H1 (cell line): Measurements from ENCODE around the gene SLC34A1. TPM values are rescaled to one million over a fixed set of nuclear protein-coding genes. Genes with fewer than 3 reads are reported as not detected.
A peak's percentile ranks its signal among the peaks of the same experiment; 100 is the strongest.

Source experiments
- CTCF ChIA-PET: fragments of 300-600 bp; sonication (Branson Sonifier 250); formaldehyde crosslinking; loops from one replicate; lab custom pipeline; 2021; ENCODE audit not compliant: partially characterized antibody; lab: Charles Lee
- POLR2A ChIA-PET: fragments of 300-600 bp; sonication (Branson Sonifier 250); formaldehyde crosslinking; loops from one replicate; lab custom pipeline; 2021; ENCODE audit warnings: inconsistent platforms; ENCODE audit not compliant: partially characterized antibody; lab: Charles Lee
- DNase-seq, 2 experiments: peaks; one replicate each; pipeline versions ENCODE4 v3.0.0 to v3.0.0-alpha.2; 2010 to 2022; ENCODE audit warnings: low spot score in 2 of 2, low read depth in 1 of 2, mixed read lengths in 1 of 2
- FAIRE-seq: peaks from 2 replicates; lab custom pipeline; 2011; peaks lifted over from hg19 to GRCh38; lab: Jason Lieb, UNC
- H2AFZ ChIP-seq: 2 replicates; pipeline ENCODE4 v1.8.1; 2012; ENCODE audit warnings: low read length, inconsistent platforms
- H2AK5ac ChIP-seq: 2 replicates; pipeline ENCODE4 v1.6.1; 2013; ENCODE audit warnings: low read depth, low read length
- H2BK120ac ChIP-seq: replicated peaks from 2 replicates; pipeline ENCODE3; 2013; ENCODE audit warnings: low read depth, low read length, inconsistent platforms
- H2BK12ac ChIP-seq: 2 replicates; pipeline ENCODE4 v1.6.1; 2013; ENCODE audit warnings: low read depth, low read length
- H2BK15ac ChIP-seq: 2 replicates; pipeline ENCODE4 v1.6.1; 2013; ENCODE audit warnings: low read length
- H2BK20ac ChIP-seq: 2 replicates; pipeline ENCODE4 v1.6.1; 2013; ENCODE audit warnings: low read length
- H2BK5ac ChIP-seq: 2 replicates; pipeline ENCODE4 v1.6.1; 2013; ENCODE audit warnings: low read depth, low read length
- H3K14ac ChIP-seq: 2 replicates; pipeline ENCODE4 v1.6.1; 2013; ENCODE audit warnings: inconsistent platforms; ENCODE audit not compliant: insufficient read length
- H3K18ac ChIP-seq: 2 replicates; pipeline ENCODE4 v1.6.1; 2013; ENCODE audit warnings: low read length; ENCODE audit errors: extremely low read depth
- H3K23ac ChIP-seq: 2 replicates; pipeline ENCODE4 v1.6.1; 2013; ENCODE audit warnings: inconsistent platforms; ENCODE audit not compliant: insufficient read length
- H3K23me2 ChIP-seq: 2 replicates; pipeline ENCODE4 v1.6.1; 2013; ENCODE audit warnings: low read depth, low read length
- H3K27ac ChIP-seq: 2 replicates; pipeline ENCODE4 v1.6.1; 2011; ENCODE audit warnings: low read depth, low read length, inconsistent platforms
- H3K27me3 ChIP-seq, 4 experiments: replicated peaks in 1 of 4; 1 replicate in 1 of 4; 2 replicates in 3 of 4; pipeline versions ENCODE4 v1.6.1 to v1.8.1; 2011 to 2013; ENCODE audit warnings: low read length in 3 of 4, mild to moderate bottlenecking in 3 of 4, inconsistent platforms in 2 of 4, mixed read lengths in 2 of 4, moderate library complexity in 1 of 4; ENCODE audit not compliant: control insufficient read depth in 3 of 4, insufficient read depth in 3 of 4; ENCODE audit errors: extremely low read depth in 1 of 4
- H3K36me3 ChIP-seq, 4 experiments: 2 replicates each; pipeline versions ENCODE4 v1.6.1 to v1.8.1; 2011 to 2013; ENCODE audit warnings: mild to moderate bottlenecking in 4 of 4, low read length in 3 of 4, moderate library complexity in 2 of 4, control low read depth in 1 of 4, inconsistent platforms in 1 of 4; ENCODE audit not compliant: insufficient read depth in 4 of 4, control insufficient read depth in 2 of 4
- H3K4ac ChIP-seq: replicated peaks from 2 replicates; pipeline ENCODE3; 2013; ENCODE audit warnings: low read length, low read depth, mixed read lengths, inconsistent platforms; ENCODE audit not compliant: insufficient read length
- H3K4me1 ChIP-seq, 4 experiments: replicated peaks in 1 of 4; 1 replicate in 1 of 4; 2 replicates in 3 of 4; pipeline versions ENCODE4 v1.6.1 to v1.8.1; 2011 to 2013; ENCODE audit warnings: low read length in 3 of 4, inconsistent platforms in 2 of 4, mixed read lengths in 1 of 4; ENCODE audit not compliant: insufficient read depth in 4 of 4, control insufficient read depth in 3 of 4
- H3K4me2 ChIP-seq, 2 experiments: 2 replicates each; pipeline versions ENCODE4 v1.6.1 to v1.8.1; 2011 to 2013; ENCODE audit warnings: low read depth in 2 of 2, low read length in 2 of 2, control low read depth in 1 of 2, inconsistent platforms in 1 of 2, mild to moderate bottlenecking in 1 of 2; ENCODE audit not compliant: insufficient read depth in 1 of 2
- H3K4me3 ChIP-seq, 4 experiments: fragments of 200-600, 300-600 bp in 1 of 4; sonication (generic), shearing (Covaris generic), sonication (Bioruptor Twin) in 1 of 4; 2 replicates each; pipeline versions ENCODE4 v1.5.1 to v1.8.1; 2011 to 2016; ENCODE audit warnings: low read length in 4 of 4, low read depth in 3 of 4, control low read depth in 2 of 4, inconsistent platforms in 2 of 4, mild to moderate bottlenecking in 2 of 4, mixed read lengths in 1 of 4, moderate library complexity in 1 of 4; ENCODE audit not compliant: insufficient read depth in 2 of 4; ENCODE audit errors: extremely low read depth in 1 of 4
- H3K56ac ChIP-seq: replicated peaks from 2 replicates; pipeline ENCODE3; 2013; ENCODE audit warnings: low read depth, mild to moderate bottlenecking, mixed read lengths, low read length, inconsistent platforms; ENCODE audit not compliant: insufficient read length
- H3K79me1 ChIP-seq: 2 replicates; pipeline ENCODE4 v1.6.1; 2013; ENCODE audit warnings: low read depth, low read length, control low read depth
- H3K79me2 ChIP-seq, 2 experiments: 2 replicates each; pipeline versions ENCODE4 v1.6.1 to v1.8.1; 2012 to 2013; ENCODE audit warnings: low read length in 2 of 2, mild to moderate bottlenecking in 2 of 2, inconsistent platforms in 1 of 2; ENCODE audit not compliant: insufficient read depth in 2 of 2, control insufficient read depth in 1 of 2
- H3K9ac ChIP-seq, 4 experiments: replicated peaks in 1 of 4; 1 replicate in 1 of 4; 2 replicates in 3 of 4; pipeline versions ENCODE4 v1.6.1 to v1.8.1; 2011 to 2013; ENCODE audit warnings: low read depth in 3 of 4, low read length in 3 of 4, control low read depth in 2 of 4, mild to moderate bottlenecking in 2 of 4, moderate library complexity in 2 of 4, inconsistent platforms in 1 of 4; ENCODE audit errors: extremely low read depth in 1 of 4
- H3K9me3 ChIP-seq, 2 experiments: 2 replicates each; pipeline versions ENCODE4 v1.6.1 to v1.8.1; 2012 to 2013; ENCODE audit warnings: mild to moderate bottlenecking in 2 of 2, moderate library complexity in 2 of 2, control low read depth in 1 of 2, inconsistent platforms in 1 of 2, low read depth in 1 of 2, low read length in 1 of 2, mixed read lengths in 1 of 2; ENCODE audit not compliant: insufficient read depth in 2 of 2
- H4K20me1 ChIP-seq, 2 experiments: replicated peaks in 1 of 2; 2 replicates each; pipeline versions ENCODE3 to v1.8.1; 2011 to 2013; ENCODE audit warnings: inconsistent platforms in 2 of 2, low read length in 2 of 2, mild to moderate bottlenecking in 1 of 2; ENCODE audit not compliant: insufficient read depth in 2 of 2, control insufficient read depth in 1 of 2
- H4K5ac ChIP-seq: 2 replicates; pipeline ENCODE4 v1.6.1; 2013; ENCODE audit warnings: low read length, low read depth, mixed read lengths, inconsistent platforms; ENCODE audit not compliant: insufficient read length
- H4K8ac ChIP-seq: 2 replicates; pipeline ENCODE4 v1.8.0; 2013; ENCODE audit warnings: mild to moderate bottlenecking, moderate library complexity, low read length, inconsistent platforms; ENCODE audit not compliant: insufficient read depth; ENCODE audit errors: extremely low read depth
- H4K91ac ChIP-seq: replicated peaks from 2 replicates; pipeline ENCODE3; 2013; ENCODE audit warnings: low read length, mixed read lengths, inconsistent platforms; ENCODE audit not compliant: insufficient read length
- CHD2 ChIP-seq: IDR thresholded peaks from 2 replicates; pipeline ENCODE4 v1.6.1; 2012; ENCODE audit warnings: low read length, improper control_type of control experiment
- E2F6 ChIP-seq: IDR thresholded peaks from 2 replicates; pipeline ENCODE4 v1.6.1; 2012; ENCODE audit warnings: inconsistent platforms
- EGR1 ChIP-seq: IDR thresholded peaks from 2 replicates; pipeline ENCODE4 v1.6.1; 2011; ENCODE audit warnings: low read depth, low read length, borderline replicate concordance
- POLR2AphosphoS5 ChIP-seq: IDR thresholded peaks from 2 replicates; pipeline ENCODE4 v1.6.1; 2011; ENCODE audit warnings: low read depth, low read length
- WGBS, 2 experiments: shearing (Covaris generic) in 1 of 2; methylation state at CpG; one replicate each; pipeline versions ENCODE4 v1.1.6 to v1.1.7; 2013 to 2015; ENCODE audit warnings: low lambda C conversion rate in 2 of 2, mixed read lengths in 2 of 2, inconsistent platforms in 1 of 2, low coverage in 1 of 2, missing lambda C conversion rate in 1 of 2; ENCODE audit not compliant: insufficient replicate concordance in 2 of 2, insufficient coverage in 1 of 2, insufficient read length in 1 of 2; ENCODE audit errors: extremely low coverage in 1 of 2, missing lambda C conversion rate in 1 of 2; 5-methylcytosine and 5-hydroxymethylcytosine counted together
- polyA plus RNA-seq, 7 experiments: library from polyadenylated mRNA; depleted of rRNA in 3 of 7; stranded (reverse) in 5 of 7; unstranded in 2 of 7; fragments of >200 nt in 5 of 7; fragments of 200-250 nt in 2 of 7; gene quantifications; 1 replicate in 5 of 7; 2 replicates in 1 of 7; 4 replicates in 1 of 7; pipeline versions ENCODE4 v1.2.1 to v1.2.3, GENCODE V29; 2011 to 2013; ENCODE audit warnings: missing spikeins in 2 of 7, mixed read lengths in 2 of 7
- total RNA-seq: library from RNA; stranded (reverse); fragmentation: NEBNext Ultra II Directional; extraction: Animal tissue kit (Norgen Biotek cat#: 25700); gene quantifications from 2 replicates; pipeline ENCODE4 v1.2.1, GENCODE V29; 2021
- TF ChIP-seq, protein P1 (sequence below): IDR thresholded peaks from 2 replicates; pipeline ENCODE4 v1.6.1; 2012; ENCODE audit warnings: inconsistent platforms

SLC34A1 gene
- total and polyA plus RNA-seq, 2 of the 8 experiments (the other 6 are each of a cell fraction or from before 2014, with no cell fraction given): not detected

GRCh38 chr5:177427211-177427822, 43.1 kb downstream of the SLC34A1 start:
- peaks cover 0 to 26% of the 10 kb centered on the region in 2 experiments; a peak in 2 of 4 replicates for H3K79me2 ChIP-seq
- no peak overlapping the region for H3K23ac ChIP-seq
- H3K9ac ChIP-seq: peak overlapping the region; percentile 67 to 98 (median 92)
- ChIA-PET CTCF (interaction anchor here (0.8 to 7.1 kb wide), 15 partner anchors 10 to 117 kb away, joined by 3 to 57 read pairs (median 5); partner anchors contain the start of gene PFN3), POLR2A (interaction anchor here (0.5 to 24.2 kb wide), 16 partner anchors 10 to 107 kb away, joined by 3 to 460 read pairs (median 5); partner anchors contain the start of genes DDX41, LMAN2, PDLIM7 and PRR7)
- DNase-seq (no peak), FAIRE-seq (no peak)
- H2AFZ ChIP-seq: no peak overlapping the region
- H4K8ac ChIP-seq: peak overlapping the region; percentile 7
- WGBS, 2 experiments: 38% methylated on average over 10 of the region's 11 CpGs; no CpG with 5 or more reads in 1 of the 2 experiments
- peaks cover 16% of the 10 kb centered on the region for H3K79me1 ChIP-seq
- peaks cover 0 to 12% (median 8%) of the 10 kb centered on the region in 4 experiments; a peak in 4 of 8 replicates for H3K36me3 ChIP-seq
- peak overlapping the region; percentile 41 for H4K91ac ChIP-seq
- H3K4me2 ChIP-seq: peak overlapping the region; percentile 70 to 94
- no peak overlapping the region for H2AK5ac ChIP-seq
- peak overlapping the region; percentile 64 for H3K4ac ChIP-seq
- H2BK20ac ChIP-seq: no peak overlapping the region
- H2BK12ac ChIP-seq: peak overlapping the region; percentile 84; the same call in 1 of the 2 replicates
- H4K5ac ChIP-seq: no peak overlapping the region
- no peaks in the 10 kb centered on the region for H3K9me3 ChIP-seq
- no peak overlapping the region; the same call in 1 of the 2 replicates for H2BK5ac ChIP-seq
- peaks cover 10% of the 10 kb centered on the region for H3K23me2 ChIP-seq
- H3K27ac ChIP-seq: peak overlapping the region; percentile 88
- H3K4me1 ChIP-seq: peaks cover 4 to 14% (median 9%) of the 10 kb centered on the region in 4 experiments; a peak in 6 of 7 replicates
- H3K18ac ChIP-seq: peak overlapping the region; percentile 24; the same call in 1 of the 2 replicates
- TF ChIP-seq, protein P1, sequence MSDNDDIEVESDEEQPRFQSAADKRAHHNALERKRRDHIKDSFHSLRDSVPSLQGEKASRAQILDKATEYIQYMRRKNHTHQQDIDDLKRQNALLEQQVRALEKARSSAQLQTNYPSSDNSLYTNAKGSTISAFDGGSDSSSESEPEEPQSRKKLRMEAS: peak; percentile 82; the same call in 1 of the 2 replicates
- TF ChIP-seq E2F6 (peak; percentile 94), EGR1 (no peak), POLR2AphosphoS5 (0 out of 2 replicates have a peak, but pooled peaks have one; percentile 1), CHD2 (no peak)
- no peak overlapping the region for H3K56ac ChIP-seq
- peak overlapping the region; percentile 81 for H2BK15ac ChIP-seq
- peaks cover 15 to 21% of the 10 kb centered on the region in 2 experiments for H4K20me1 ChIP-seq
- H3K14ac ChIP-seq: no peak overlapping the region
- peak overlapping the region; percentile 55 to 95 (median 80) for H3K4me3 ChIP-seq
- no peaks in the 10 kb centered on the region for H3K27me3 ChIP-seq
- no peak overlapping the region for H2BK120ac ChIP-seq
